HG03159 (cell line): ENCODE measurements around the gene ZNF783.
"Not testable (repeated sequence)": the region's sequence is repeated elsewhere in the genome, so short reads cannot be mapped to it uniquely, and the experiment has no call there.

ENCODE experiments used
- ATAC-seq: cut with Tn5 transposase; IDR thresholded peaks from one replicate; pipeline ENCODE4 v1.9.1; 2021; ENCODE audit warnings: mild to moderate bottlenecking, moderate library complexity; ENCODE audit not compliant: unreplicated experiment

Gene ZNF783

GRCh38 chr7:149329265-149329664 lies 67.3 kb downstream of the ZNF783 start:
- no peak for ATAC-seq

DNA sequence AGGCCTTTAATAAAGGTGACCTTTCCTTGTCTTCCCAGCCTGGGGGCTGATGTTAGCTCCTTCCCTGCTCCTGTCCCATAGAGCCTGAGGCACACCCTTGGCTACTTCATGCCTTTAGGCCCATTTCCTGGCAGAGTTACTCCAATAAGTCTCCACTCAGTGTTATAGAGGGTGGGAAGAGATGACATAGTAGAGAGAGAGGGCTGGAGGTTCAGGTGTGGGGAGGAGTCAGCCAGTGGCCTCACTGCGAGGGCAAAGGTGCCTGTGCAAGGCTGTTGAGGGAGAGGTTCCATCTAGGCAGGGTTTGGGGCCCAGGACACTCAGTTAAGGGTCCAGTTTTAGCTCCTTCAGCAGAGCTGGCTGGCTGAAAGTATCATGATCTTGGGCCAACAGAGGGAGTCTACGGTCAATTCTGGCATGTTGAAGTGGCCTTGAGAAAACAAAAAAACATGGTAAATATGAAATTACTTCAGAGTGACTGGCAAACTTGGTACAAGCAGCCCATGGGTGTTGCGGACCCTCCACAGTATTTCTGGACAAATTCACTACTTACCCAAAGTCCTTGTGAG lies 67.9 kb downstream of the ZNF783 start:
- ATAC-seq: no peak

GRCh38 chr7:149330914-149331567 lies 69.0 kb downstream of the ZNF783 start:
- ATAC-seq: no peak

DNA sequence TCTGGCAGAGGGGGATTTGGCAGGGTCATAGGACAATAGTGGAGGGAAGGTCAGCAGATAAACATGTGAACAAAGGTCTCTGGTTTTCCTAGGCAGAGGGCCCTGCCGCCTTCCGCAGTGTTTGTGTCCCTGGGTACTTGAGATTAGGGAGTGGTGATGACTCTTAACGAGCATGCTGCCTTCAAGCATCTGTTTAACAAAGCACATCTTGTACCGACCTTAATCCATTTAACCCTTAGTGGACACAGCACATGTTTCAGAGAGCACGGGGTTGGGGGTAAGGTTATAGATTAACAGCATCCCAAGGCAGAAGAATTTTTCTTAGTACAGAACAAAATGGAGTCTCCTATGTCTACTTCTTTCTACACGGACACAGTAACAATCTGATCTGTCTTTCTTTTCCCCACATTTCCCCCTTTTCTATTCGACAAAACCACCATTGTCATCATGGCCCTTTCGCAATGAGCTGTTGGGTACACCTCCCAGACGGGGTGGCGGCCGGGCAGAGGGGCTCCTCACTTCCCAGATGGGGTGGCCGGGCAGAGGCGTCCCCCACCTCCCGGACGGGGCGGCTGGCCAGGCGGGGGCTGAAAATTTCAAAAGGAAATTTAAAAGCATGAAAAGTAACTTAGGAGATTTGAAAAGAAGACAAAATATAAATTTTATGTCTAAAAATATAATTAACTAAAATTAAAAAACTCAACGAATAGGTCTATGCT lies 70.8 kb downstream of the ZNF783 start:
- not testable (repeated sequence) for ATAC-seq

GRCh38 chr7:149333321-149333717 lies 71.3 kb downstream of the ZNF783 start:
- no peak for ATAC-seq

- ATAC-seq: no peak
Observed at GRCh38 chr7:149334219-149334618, 72.2 kb downstream of the ZNF783 start.
